HG02763 (cell line): ENCODE results near the gene TLCD5.

Experiments used
- ATAC-seq: cut with Tn5 transposase; IDR thresholded peaks from one replicate; pipeline ENCODE4 v1.9.1; 2021; ENCODE audit warnings: mild to moderate bottlenecking, moderate library complexity; ENCODE audit not compliant: unreplicated experiment

The TLCD5 gene

GRCh38 chr11:120324932-120325810, at the start of gene TLCD5:
Gene TLCD5 (plus strand): TSS chr11:120325299. CDS start chr11:120327442, 2,143 bp downstream.
- no peak for ATAC-seq

DNA sequence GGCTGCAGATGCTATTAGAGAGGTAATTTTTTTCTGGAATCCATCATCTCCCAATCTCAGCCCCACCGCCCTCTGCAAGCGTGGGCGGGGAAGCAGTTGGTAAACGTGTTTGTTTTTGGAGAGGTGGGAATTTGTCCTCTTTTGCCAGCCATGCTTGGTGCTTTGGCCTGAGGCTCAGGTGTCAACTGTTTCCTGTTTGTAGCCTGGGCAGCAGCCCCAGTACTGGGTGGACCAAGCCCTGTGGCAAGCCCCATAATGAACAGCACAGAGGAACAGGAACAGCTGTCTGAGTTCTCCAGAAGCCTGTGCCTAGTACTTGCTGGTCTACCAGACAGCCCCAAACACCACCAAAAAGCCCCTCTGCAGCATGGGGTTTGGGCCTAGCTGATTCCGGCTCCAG, 45.6 kb upstream of the TLCD5 start:
- no peak for ATAC-seq

DNA sequence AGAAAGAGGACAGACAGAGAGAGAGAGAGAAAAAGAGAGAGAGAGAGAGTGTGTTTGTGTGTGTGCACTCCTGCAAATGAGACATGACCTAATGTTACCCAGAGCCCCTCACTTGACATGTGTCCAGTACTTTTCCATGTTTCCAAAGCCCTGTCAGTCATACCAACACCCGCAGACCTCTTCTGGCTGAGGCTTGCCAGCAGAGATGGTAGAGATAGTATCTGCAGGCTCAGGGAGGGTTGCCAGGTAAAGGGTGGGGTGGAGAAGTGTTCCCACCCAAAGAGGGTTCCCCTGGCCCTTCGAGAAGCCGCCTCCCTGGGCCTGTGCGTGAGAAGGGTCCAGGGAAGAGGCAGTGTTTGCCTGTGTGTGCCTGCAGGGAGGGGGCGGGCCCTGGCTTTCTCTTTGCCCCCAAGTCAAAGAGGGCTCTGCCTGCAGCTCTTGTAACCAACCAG, 44.5 kb upstream of the TLCD5 start:
- no peak for ATAC-seq

DNA sequence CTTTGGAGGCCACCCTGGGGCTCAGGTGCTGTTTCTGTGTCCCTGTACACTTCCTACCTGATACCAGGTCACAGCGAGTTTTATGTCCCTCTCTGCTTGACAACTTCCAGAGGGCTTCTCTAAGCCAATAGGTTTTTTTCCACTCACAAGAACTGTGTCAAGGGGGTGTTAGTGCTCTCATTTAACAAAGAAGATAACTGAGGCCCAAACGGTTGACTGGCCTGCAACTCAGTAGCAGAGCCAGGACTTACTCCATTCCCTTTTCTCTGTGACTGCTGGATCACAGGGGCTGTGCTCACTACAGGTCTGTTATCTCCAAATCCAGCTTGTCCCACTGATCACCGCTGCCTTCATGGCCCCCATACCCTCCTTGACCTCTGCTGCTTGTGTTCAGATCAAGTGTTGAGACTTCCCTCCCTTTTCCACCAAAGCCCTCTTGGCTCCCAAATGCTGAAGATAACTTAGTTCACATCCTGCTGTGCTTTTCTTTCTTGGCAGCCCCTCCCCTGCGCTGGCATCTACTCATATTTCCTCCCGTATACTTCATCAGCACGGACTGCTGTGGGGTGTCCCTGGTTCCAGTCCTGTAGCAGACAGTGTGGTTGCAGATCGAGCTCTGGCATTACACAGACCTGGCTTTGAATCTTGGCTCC, 43.8 kb upstream of the TLCD5 start:
- no peak for ATAC-seq

GRCh38 chr11:120283124-120283523, 42.0 kb upstream of the TLCD5 start:
- no peak for ATAC-seq

DNA sequence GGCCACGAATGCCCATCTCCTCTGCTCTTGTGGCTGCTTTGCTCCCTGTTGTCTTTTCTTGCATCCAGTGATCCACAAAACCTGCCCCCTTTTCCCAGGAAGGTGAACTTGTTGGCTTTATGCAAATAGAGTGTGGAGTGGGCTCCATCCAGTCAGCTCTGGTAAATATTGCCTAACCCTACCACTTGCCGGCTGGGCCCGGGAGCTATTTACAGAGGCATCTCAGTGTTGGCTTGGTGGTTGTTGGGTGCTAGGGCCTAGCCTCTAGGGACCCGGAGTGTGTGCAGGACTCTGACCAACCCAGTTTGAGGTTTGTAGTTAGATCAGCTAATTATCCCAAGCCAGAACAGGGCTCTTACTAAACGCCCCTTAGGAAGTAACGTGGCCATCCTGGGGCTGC, 40.8 kb upstream of the TLCD5 start:
- ATAC-seq = no peak

DNA sequence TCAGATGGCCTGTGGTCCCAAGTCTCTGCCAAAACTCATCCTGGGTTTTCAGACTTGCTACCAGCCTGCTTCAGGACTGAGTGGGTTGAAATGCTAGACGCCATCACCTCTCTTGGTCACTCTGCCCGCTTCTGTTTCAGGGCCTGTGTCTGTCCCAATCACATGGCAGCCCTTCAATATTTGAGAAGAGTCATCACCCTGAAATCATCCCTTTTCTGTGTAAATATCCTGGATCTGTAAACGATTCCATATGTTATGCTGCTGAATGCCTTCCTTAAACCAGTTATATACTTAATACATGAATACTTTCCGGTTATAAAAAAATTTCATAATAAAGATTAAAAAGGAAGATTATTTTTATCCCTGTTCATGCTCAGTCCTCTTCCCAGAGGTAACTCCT, 39.8 kb upstream of the TLCD5 start:
- ATAC-seq = no peak

GRCh38 chr11:120288021-120288420, 37.1 kb upstream of the TLCD5 start:
- ATAC-seq = no peak

- no peak for ATAC-seq
Measured at GRCh38 chr11:120289426-120289825, 35.7 kb upstream of the TLCD5 start.

DNA sequence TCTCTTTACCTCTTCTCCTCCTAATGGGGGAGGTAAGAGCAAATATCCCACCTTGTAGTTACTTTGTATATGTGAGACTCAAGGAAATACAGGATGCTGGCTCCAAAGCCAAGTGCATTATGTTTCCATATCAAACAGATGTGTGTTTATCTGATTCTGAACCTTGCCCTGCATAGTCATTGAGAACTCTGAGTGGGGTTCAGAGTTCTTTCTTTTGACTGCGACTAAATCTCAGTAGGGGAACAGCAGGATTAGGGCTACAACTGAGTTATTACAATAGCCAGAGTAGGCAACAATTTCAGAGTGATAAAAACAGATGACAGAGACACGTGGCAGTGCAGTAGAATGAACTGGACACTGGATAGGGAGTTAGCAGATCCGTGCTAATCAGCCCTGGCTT, 34.1 kb upstream of the TLCD5 start:
- ATAC-seq = no peak

- no peak for ATAC-seq
Measured at GRCh38 chr11:120293038-120293800, 31.9 kb upstream of the TLCD5 start.

- no peak for ATAC-seq
Measured at GRCh38 chr11:120294096-120294495, 31.0 kb upstream of the TLCD5 start.

- no peak for ATAC-seq
Measured at GRCh38 chr11:120295099-120295498, 30.0 kb upstream of the TLCD5 start.

- ATAC-seq = no peak
Measured at GRCh38 chr11:120296554-120296953, 28.5 kb upstream of the TLCD5 start.

- no peak for ATAC-seq
Measured at GRCh38 chr11:120298461-120298860, 26.6 kb upstream of the TLCD5 start.

DNA sequence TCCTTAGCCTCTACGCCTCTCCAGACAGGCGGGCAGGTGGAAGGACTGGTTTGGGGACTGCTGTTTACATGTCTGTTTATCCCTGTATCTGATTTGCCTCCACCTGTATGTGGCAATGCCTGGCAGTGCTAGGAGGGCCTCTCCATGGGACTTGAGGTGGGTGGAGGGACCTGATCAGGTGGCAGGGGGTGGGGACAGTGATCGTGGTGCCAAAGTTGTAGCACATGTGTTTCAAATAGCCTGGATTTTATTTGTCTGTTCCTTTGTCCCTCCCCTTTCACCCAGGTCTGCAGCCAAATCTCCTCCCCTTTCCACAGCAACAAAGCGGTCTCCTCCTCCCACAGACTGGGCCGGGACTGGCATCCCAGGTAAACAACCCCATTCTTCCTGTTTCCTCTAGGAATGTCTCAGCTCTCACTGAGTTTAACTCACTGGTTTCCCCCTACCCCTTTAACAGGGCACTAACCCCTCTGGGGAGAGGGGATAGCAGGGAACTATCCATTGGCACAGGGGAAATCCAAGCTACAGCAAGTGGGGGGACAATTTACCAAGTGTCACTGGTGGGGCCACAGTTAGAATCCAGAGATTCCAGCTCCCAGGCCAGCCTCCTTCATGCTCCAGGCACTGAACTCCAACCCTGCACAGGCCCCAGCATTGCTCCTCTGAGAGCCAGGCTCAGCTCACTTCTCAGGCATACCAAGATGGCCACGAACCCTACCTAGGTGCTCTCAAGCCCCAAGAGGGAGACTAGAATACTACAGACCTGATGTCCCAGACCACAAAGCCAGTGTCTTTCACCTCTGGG, 22.9 kb upstream of the TLCD5 start:
- no peak for ATAC-seq

DNA sequence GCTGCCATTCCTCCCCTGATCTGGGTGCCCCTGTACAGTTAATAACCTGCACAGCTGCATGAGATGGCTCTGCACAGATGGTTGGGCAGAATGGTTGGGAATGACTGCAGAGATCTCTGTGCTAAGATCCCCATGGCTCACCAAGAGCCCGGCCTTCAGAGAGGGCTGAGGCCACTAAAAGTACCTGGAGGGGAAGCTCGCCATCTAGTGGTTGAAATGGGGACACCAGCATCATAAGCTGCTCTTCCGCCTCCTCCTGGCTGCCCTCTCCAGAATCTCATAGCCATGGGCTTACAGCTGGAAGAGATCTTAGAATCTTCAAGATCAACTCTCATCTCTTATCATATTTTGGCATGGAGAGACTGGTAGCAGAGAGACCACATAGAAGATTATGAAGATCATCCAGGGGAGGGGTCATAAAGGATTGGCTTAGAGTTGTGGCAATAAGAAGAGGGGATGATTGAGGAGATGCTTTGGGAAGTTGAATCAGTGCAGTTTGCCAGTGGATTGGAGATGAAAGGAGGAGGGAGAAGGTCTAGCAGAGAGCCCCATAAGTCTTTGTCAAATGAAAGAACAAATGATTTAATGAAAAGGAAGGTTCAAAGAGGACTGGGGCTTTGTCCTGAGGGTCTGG, 22.0 kb upstream of the TLCD5 start:
- no peak for ATAC-seq

DNA sequence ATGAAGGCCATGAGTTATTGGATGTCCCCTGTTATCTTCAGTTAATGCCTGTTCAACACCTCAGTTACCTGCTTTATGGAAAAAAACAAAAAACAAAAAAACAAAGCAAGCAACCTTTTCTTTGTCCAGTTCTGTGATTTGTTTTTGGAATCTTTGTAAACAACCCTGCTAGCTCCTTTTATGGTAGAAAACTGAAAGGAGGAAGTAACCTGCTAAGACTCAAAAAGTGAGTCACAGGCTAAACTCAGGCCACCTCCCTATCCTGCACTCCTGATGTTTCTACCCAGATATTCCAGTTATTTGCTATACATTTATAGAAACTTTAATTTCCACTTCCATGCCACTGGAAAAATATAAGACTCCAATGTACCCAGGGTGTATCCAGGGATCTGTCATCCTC, 20.6 kb upstream of the TLCD5 start:
- no peak for ATAC-seq

GRCh38 chr11:120305286-120305685, 19.8 kb upstream of the TLCD5 start:
- no peak for ATAC-seq

GRCh38 chr11:120306519-120307242, 18.4 kb upstream of the TLCD5 start:
- no peak for ATAC-seq
